OCI-LY7 (cell line): ENCODE measurements around the gene GLRX3.

Experiments
- EZH2phosphoT487 ChIP-seq: fragments of 200-600 bp; sonication (generic); IDR thresholded peaks from 2 replicates; pipeline ENCODE4 v1.6.1; 2018; ENCODE audit warnings: low read depth, borderline replicate concordance, mild to moderate bottlenecking, mixed run types, antibody characterized with exemption, low read length, moderate library complexity, mixed read lengths
- TF ChIP-seq, protein P1 (sequence below): fragments of 200-600 bp; sonication (generic); conservative IDR thresholded peaks from 2 replicates; pipeline ENCODE4 v1.5.1; 2014; ENCODE audit warnings: mild to moderate bottlenecking, antibody characterized with exemption, low read length, moderate library complexity, mixed read lengths

DNA sequence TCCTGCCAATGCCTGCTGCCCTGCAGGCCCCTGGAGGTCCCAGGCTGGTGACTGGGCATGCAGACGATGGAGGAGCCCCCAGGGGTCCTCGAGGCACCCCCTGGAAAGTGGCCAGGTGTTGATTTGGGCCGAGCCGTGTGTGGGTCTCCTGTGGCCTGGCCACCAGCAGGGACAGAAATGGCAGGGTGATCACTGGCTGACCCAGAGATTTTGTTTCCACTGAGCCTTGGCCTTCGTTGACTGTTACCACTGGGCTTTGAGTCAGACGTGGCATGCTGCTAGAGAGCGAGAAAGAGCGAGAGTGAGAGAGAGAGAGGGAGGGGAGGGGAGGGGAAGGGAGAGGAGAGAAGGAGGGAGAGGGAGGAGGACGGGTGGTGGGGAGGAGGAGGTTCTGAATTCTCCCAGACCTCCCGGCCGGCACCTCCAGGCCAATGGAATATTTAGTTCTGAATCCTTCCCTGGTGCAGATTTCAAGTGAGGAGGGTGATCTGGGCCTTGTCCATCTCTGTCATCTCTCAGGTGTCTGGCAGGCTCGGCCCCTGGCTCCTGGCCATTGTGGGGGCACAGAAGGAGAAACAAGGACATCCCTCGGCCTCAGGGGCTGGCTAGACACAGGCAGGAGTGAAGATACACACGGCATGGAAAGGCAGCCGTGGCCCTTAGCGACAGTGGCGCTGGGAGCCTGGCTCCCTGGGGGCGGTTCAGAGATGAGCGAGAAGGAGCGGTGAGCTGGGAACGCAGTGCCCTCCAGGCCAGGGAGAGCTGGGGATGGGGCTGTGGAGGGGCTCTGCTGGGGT, 58.2 kb downstream of the GLRX3 start:
- TF ChIP-seq, protein P1, sequence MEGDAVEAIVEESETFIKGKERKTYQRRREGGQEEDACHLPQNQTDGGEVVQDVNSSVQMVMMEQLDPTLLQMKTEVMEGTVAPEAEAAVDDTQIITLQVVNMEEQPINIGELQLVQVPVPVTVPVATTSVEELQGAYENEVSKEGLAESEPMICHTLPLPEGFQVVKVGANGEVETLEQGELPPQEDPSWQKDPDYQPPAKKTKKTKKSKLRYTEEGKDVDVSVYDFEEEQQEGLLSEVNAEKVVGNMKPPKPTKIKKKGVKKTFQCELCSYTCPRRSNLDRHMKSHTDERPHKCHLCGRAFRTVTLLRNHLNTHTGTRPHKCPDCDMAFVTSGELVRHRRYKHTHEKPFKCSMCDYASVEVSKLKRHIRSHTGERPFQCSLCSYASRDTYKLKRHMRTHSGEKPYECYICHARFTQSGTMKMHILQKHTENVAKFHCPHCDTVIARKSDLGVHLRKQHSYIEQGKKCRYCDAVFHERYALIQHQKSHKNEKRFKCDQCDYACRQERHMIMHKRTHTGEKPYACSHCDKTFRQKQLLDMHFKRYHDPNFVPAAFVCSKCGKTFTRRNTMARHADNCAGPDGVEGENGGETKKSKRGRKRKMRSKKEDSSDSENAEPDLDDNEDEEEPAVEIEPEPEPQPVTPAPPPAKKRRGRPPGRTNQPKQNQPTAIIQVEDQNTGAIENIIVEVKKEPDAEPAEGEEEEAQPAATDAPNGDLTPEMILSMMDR: no peak
- no peak for TF ChIP-seq EZH2phosphoT487
